Activated CD4-positive, alpha-beta T cell treated with anti-CD3 and anti-CD28 coated beads, Interleukin-2, amount 10 ng/mL, durations not matched to agents 7 days and 5 days (primary cell): ENCODE measurements around the gene WWP2. TPM values are rescaled to one million over a fixed set of nuclear protein-coding genes. Genes with fewer than 3 reads are reported as not detected.
"Not testable (repeated sequence)": the region's sequence is repeated elsewhere in the genome, so short reads cannot be mapped to it uniquely, and the experiment has no call there.

Experiments
- CTCF ChIA-PET: fragments of 350-600 bp; sonication (Branson Sonifier 250); formaldehyde crosslinking; loops from one replicate; lab custom pipeline; 2021; ENCODE audit warnings: antibody characterized with exemption; lab: Charles Lee
- POLR2A ChIA-PET: fragments of 350-600 bp; sonication (Branson Sonifier 250); formaldehyde crosslinking; loops from one replicate; lab custom pipeline; 2021; ENCODE audit warnings: antibody characterized with exemption; lab: Charles Lee
- DNase-seq: peaks from one replicate; pipeline ENCODE4 v3.0.0-alpha.2; 2020
- H3K27ac Mint-ChIP-seq: one replicate; pipeline ENCODE4 v1.8.0; 2021; ENCODE audit warnings: mild to moderate bottlenecking, moderate library complexity, mixed read lengths
- H3K27me3 Mint-ChIP-seq: one replicate; pipeline ENCODE4 v1.8.0; 2021; ENCODE audit warnings: mixed read lengths
- H3K36me3 Mint-ChIP-seq: one replicate; pipeline ENCODE4 v1.8.0; 2021; ENCODE audit warnings: low read depth, mixed read lengths
- H3K4me1 Mint-ChIP-seq: one replicate; pipeline ENCODE4 v1.8.0; 2021; ENCODE audit warnings: mixed read lengths
- H3K4me3 Mint-ChIP-seq: one replicate; pipeline ENCODE4 v1.8.0; 2021; ENCODE audit warnings: mild to moderate bottlenecking, moderate library complexity, mixed read lengths
- H3K9me3 Mint-ChIP-seq: one replicate; pipeline ENCODE4 v1.8.0; 2021; ENCODE audit warnings: mixed read lengths
- total RNA-seq, 2 experiments: library from RNA; stranded (reverse); gene quantifications; one replicate each; pipeline ENCODE4 v1.2.3, GENCODE V29; 2021

Gene WWP2
- total RNA-seq, 2 experiments from 2014 or later = 68.8 to 76.3 TPM

GRCh38 chr16:69951017-69951671 is 189.0 kb downstream of the WWP2 start, which contains the start of gene CLEC18A:
TSS of gene CLEC18A (plus strand) at chr16:69951334. CDS start at chr16:69951367, 33 bp downstream.
- H3K9me3 Mint-ChIP-seq, CTCF ChIA-PET, DNase-seq, H3K27ac Mint-ChIP-seq, H3K4me3 Mint-ChIP-seq, H3K36me3 Mint-ChIP-seq, H3K4me1 Mint-ChIP-seq, POLR2A ChIA-PET, H3K27me3 Mint-ChIP-seq: not testable (repeated sequence)

GRCh38 chr16:69951672-69952031 is 189.5 kb downstream of the WWP2 start:
- DNase-seq, H3K36me3 Mint-ChIP-seq, H3K4me3 Mint-ChIP-seq, CTCF ChIA-PET, H3K27me3 Mint-ChIP-seq, H3K27ac Mint-ChIP-seq, POLR2A ChIA-PET, H3K4me1 Mint-ChIP-seq, H3K9me3 Mint-ChIP-seq: not testable (repeated sequence)

GRCh38 chr16:69952116-69952515 is 190.0 kb downstream of the WWP2 start:
- H3K4me1 Mint-ChIP-seq, H3K36me3 Mint-ChIP-seq, H3K9me3 Mint-ChIP-seq, H3K4me3 Mint-ChIP-seq, POLR2A ChIA-PET, H3K27ac Mint-ChIP-seq, DNase-seq, CTCF ChIA-PET, H3K27me3 Mint-ChIP-seq: not testable (repeated sequence)

- H3K27ac Mint-ChIP-seq, CTCF ChIA-PET, POLR2A ChIA-PET, H3K4me1 Mint-ChIP-seq, DNase-seq, H3K27me3 Mint-ChIP-seq, H3K9me3 Mint-ChIP-seq, H3K4me3 Mint-ChIP-seq, H3K36me3 Mint-ChIP-seq: not testable (repeated sequence)
Measured at GRCh38 chr16:69952572-69953355, 190.6 kb downstream of the WWP2 start.

- DNase-seq, H3K27ac Mint-ChIP-seq, H3K27me3 Mint-ChIP-seq, H3K4me3 Mint-ChIP-seq, H3K4me1 Mint-ChIP-seq, CTCF ChIA-PET, H3K9me3 Mint-ChIP-seq, H3K36me3 Mint-ChIP-seq, POLR2A ChIA-PET: not testable (repeated sequence)
Measured at GRCh38 chr16:69954241-69954640, 192.1 kb downstream of the WWP2 start.

- H3K4me1 Mint-ChIP-seq, POLR2A ChIA-PET, H3K36me3 Mint-ChIP-seq, CTCF ChIA-PET, DNase-seq, H3K27me3 Mint-ChIP-seq, H3K27ac Mint-ChIP-seq, H3K9me3 Mint-ChIP-seq, H3K4me3 Mint-ChIP-seq: not testable (repeated sequence)
Measured at GRCh38 chr16:69963312-69963711, 201.2 kb downstream of the WWP2 start.

- H3K27me3 Mint-ChIP-seq, H3K9me3 Mint-ChIP-seq, CTCF ChIA-PET, H3K27ac Mint-ChIP-seq, H3K36me3 Mint-ChIP-seq, POLR2A ChIA-PET, H3K4me3 Mint-ChIP-seq, H3K4me1 Mint-ChIP-seq, DNase-seq: not testable (repeated sequence)
Measured at GRCh38 chr16:69964960-69965660, 203.0 kb downstream of the WWP2 start.

- H3K4me1 Mint-ChIP-seq, H3K27me3 Mint-ChIP-seq, DNase-seq, H3K27ac Mint-ChIP-seq, POLR2A ChIA-PET, CTCF ChIA-PET, H3K36me3 Mint-ChIP-seq, H3K4me3 Mint-ChIP-seq, H3K9me3 Mint-ChIP-seq: not testable (repeated sequence)
Measured at GRCh38 chr16:69965661-69966054, 203.5 kb downstream of the WWP2 start.

- CTCF ChIA-PET, POLR2A ChIA-PET: not testable (repeated sequence)
Measured at GRCh38 chr16:69967688-69968087, 205.6 kb downstream of the WWP2 start.

GRCh38 chr16:69968125-69968524 is 206.0 kb downstream of the WWP2 start:
- H3K27ac Mint-ChIP-seq, POLR2A ChIA-PET, CTCF ChIA-PET, H3K4me1 Mint-ChIP-seq, H3K4me3 Mint-ChIP-seq, H3K36me3 Mint-ChIP-seq, H3K9me3 Mint-ChIP-seq, H3K27me3 Mint-ChIP-seq, DNase-seq: not testable (repeated sequence)

More at GRCh38 chr16:69967688-69968087, 205.6 kb downstream of the WWP2 start:
- not testable (repeated sequence) for H3K9me3 Mint-ChIP-seq, H3K4me3 Mint-ChIP-seq, H3K4me1 Mint-ChIP-seq, H3K27me3 Mint-ChIP-seq, H3K36me3 Mint-ChIP-seq, DNase-seq, H3K27ac Mint-ChIP-seq

- H3K36me3 Mint-ChIP-seq, DNase-seq, CTCF ChIA-PET, H3K4me3 Mint-ChIP-seq, H3K4me1 Mint-ChIP-seq, POLR2A ChIA-PET, H3K27ac Mint-ChIP-seq, H3K27me3 Mint-ChIP-seq, H3K9me3 Mint-ChIP-seq: not testable (repeated sequence)
Measured at GRCh38 chr16:69969657-69970056, 207.5 kb downstream of the WWP2 start.

GRCh38 chr16:69972120-69972519 is 210.0 kb downstream of the WWP2 start:
- H3K27ac Mint-ChIP-seq, POLR2A ChIA-PET, CTCF ChIA-PET, H3K4me1 Mint-ChIP-seq, H3K4me3 Mint-ChIP-seq, H3K36me3 Mint-ChIP-seq, H3K27me3 Mint-ChIP-seq, DNase-seq, H3K9me3 Mint-ChIP-seq: not testable (repeated sequence)

GRCh38 chr16:69972935-69973334 is 210.8 kb downstream of the WWP2 start:
- H3K27ac Mint-ChIP-seq, H3K4me3 Mint-ChIP-seq, H3K4me1 Mint-ChIP-seq, POLR2A ChIA-PET, H3K27me3 Mint-ChIP-seq, H3K9me3 Mint-ChIP-seq, H3K36me3 Mint-ChIP-seq, DNase-seq, CTCF ChIA-PET: not testable (repeated sequence)
